Endometrial microvascular endothelial cells (primary cell): ENCODE measurements around the gene SLC43A3. TPM values are rescaled to one million over a fixed set of nuclear protein-coding genes. Genes with fewer than 3 reads are reported as not detected.
"Not testable (repeated sequence)": the region's sequence is repeated elsewhere in the genome, so short reads cannot be mapped to it uniquely, and the experiment has no call there.

Experiments used
- in situ Hi-C: cut with HindIII; loops from 2 replicates; pipeline ENCODE4 v1.10.0; 2017; ENCODE audit warnings: low sequenced_read_pairs, low pct_unique_long_range_greater_than_20kb; ENCODE audit errors: inconsistent ontology term
- total RNA-seq: library from RNA; depleted of rRNA; stranded (reverse); fragments of >200 nt; gene quantifications from one replicate; pipeline ENCODE4 v1.2.3, GENCODE V29; 2015; ENCODE audit errors: inconsistent ontology term

SLC43A3 gene
- total RNA-seq, 1 donor from 2014 or later: 122 TPM

- in situ Hi-C loops: no loop called here
Observed at GRCh38 chr11:57370941-57371340, 56.0 kb downstream of the SLC43A3 start.

- in situ Hi-C loops: no loop called here
Observed at GRCh38 chr11:57370251-57370650, 56.7 kb downstream of the SLC43A3 start.

GRCh38 chr11:57368845-57369232 lies 58.1 kb downstream of the SLC43A3 start:
- in situ Hi-C loops: no loop called here

GRCh38 chr11:57368106-57368844 lies 58.6 kb downstream of the SLC43A3 start:
- in situ Hi-C loops: no loop called here

- in situ Hi-C loops: no loop called here
Observed at GRCh38 chr11:57364851-57365660, 61.9 kb downstream of the SLC43A3 start.

- in situ Hi-C loops: no loop called here
Observed at GRCh38 chr11:57363131-57364080, 63.5 kb downstream of the SLC43A3 start.

- in situ Hi-C loops: no loop called here
Observed at GRCh38 chr11:57361926-57362325, 65.0 kb downstream of the SLC43A3 start.

GRCh38 chr11:57361420-57361819 lies 65.5 kb downstream of the SLC43A3 start:
- in situ Hi-C loops: not testable (repeated sequence)

- in situ Hi-C loops: no loop called here
Observed at GRCh38 chr11:57360991-57361390, 65.9 kb downstream of the SLC43A3 start.

- in situ Hi-C loops: no loop called here
Observed at GRCh38 chr11:57359896-57360690, 66.8 kb downstream of the SLC43A3 start.

- in situ Hi-C loops: no loop called here
Observed at GRCh38 chr11:57359396-57359795, 67.5 kb downstream of the SLC43A3 start.

- in situ Hi-C loops: no loop called here
Observed at GRCh38 chr11:57358991-57359390, 67.9 kb downstream of the SLC43A3 start.

GRCh38 chr11:57358543-57358961 lies 68.4 kb downstream of the SLC43A3 start:
- in situ Hi-C loops: no loop called here

- in situ Hi-C loops: no loop called here
Observed at GRCh38 chr11:57357856-57358255, 69.1 kb downstream of the SLC43A3 start.

GRCh38 chr11:57357310-57357709 lies 69.6 kb downstream of the SLC43A3 start:
- in situ Hi-C loops: no loop called here
